ENCODE data around the gene SCAI. TPM values are rescaled to one million over a fixed set of nuclear protein-coding genes. Genes with fewer than 3 reads are reported as not detected.
"Not testable (repeated sequence)": the region's sequence is repeated elsewhere in the genome, so short reads cannot be mapped to it uniquely, and the experiment has no call there.

SCAI gene
- total and polyA plus RNA-seq, 3 donors from 2014 or later: 4.7 to 14.5 (median 12.8) TPM

- H3K36me3 ChIP-seq (ENCODE audit: low read depth, missing control alignments): no peaks in the 10 kb centered on the region
- H3K27ac ChIP-seq: no peak overlapping the region
- no peak overlapping the region for H3K4me3 ChIP-seq
- intact Hi-C loops (cut with DNase I; ENCODE audit: low total_unique reads): no loop called here
- 91 to 97% methylated on average over 3 of the region's 3 CpGs for WGBS, 2 donors
- H3K9me3 ChIP-seq: no peaks in the 10 kb centered on the region
- TF ChIP-seq CTCF (IDR thresholded peaks at IDR 0.05): no peak
- no peak for DNase-seq
- no peaks in the 10 kb centered on the region for H3K4me1 ChIP-seq
- no peaks in the 10 kb centered on the region for H3K27me3 ChIP-seq
These were observed 100.2 kb downstream of the SCAI start for GRCh38 chr9:125043148-125043547.

GRCh38 chr9:125038166-125038565 lies 105.2 kb downstream of the SCAI start:
- no peak for TF ChIP-seq POLR2A (IDR thresholded peaks at IDR 0.05)
- no peak for TF ChIP-seq CTCF (IDR thresholded peaks at IDR 0.05)
- Histone ChIP-seq H3K27ac (no peak overlapping the region), H3K4me3 (no peak overlapping the region), H3K36me3 (ENCODE audit: low read depth, missing control alignments) (no peaks in the 10 kb centered on the region), H3K27me3 (no peaks in the 10 kb centered on the region), H3K4me1 (no peaks in the 10 kb centered on the region), H3K9me3 (no peaks in the 10 kb centered on the region)
- intact Hi-C loops (cut with DNase I; ENCODE audit: low total_unique reads): no loop called here
- no peak for DNase-seq
- 57 to 70% methylated on average over 2 of the region's 2 CpGs for WGBS, 2 donors

- H3K4me3 ChIP-seq: no peak overlapping the region
- no peaks in the 10 kb centered on the region for H3K9me3 ChIP-seq
- H3K27ac ChIP-seq: no peak overlapping the region
- intact Hi-C loops (cut with DNase I; ENCODE audit: low total_unique reads): no loop called here
- no peaks in the 10 kb centered on the region for H3K36me3 ChIP-seq (ENCODE audit: low read depth, missing control alignments)
- TF ChIP-seq CTCF (IDR thresholded peaks at IDR 0.05): no peak
- no peak for DNase-seq
- H3K27me3 ChIP-seq: no peaks in the 10 kb centered on the region
- no peaks in the 10 kb centered on the region for H3K4me1 ChIP-seq
- 93 to 94% methylated on average over 3 of the region's 3 CpGs for WGBS, 2 donors
These were observed 115.3 kb downstream of the SCAI start for GRCh38 chr9:125028041-125028440.

GRCh38 chr9:125024917-125025316 lies 118.4 kb downstream of the SCAI start:
- no peaks in the 10 kb centered on the region for H3K9me3 ChIP-seq
- WGBS, 2 donors: 67 to 71% methylated on average over 1 of the region's 1 CpG
- H3K4me1 ChIP-seq: no peaks in the 10 kb centered on the region
- H3K4me3 ChIP-seq: no peak overlapping the region
- intact Hi-C loops (cut with DNase I; ENCODE audit: low total_unique reads): no loop called here
- no peak for DNase-seq
- no peaks in the 10 kb centered on the region for H3K27me3 ChIP-seq
- no peak overlapping the region for H3K27ac ChIP-seq
- TF ChIP-seq CTCF (IDR thresholded peaks at IDR 0.05) (no peak), POLR2A (IDR thresholded peaks at IDR 0.05) (no peak)
- H3K36me3 ChIP-seq (ENCODE audit: low read depth, missing control alignments): no peaks in the 10 kb centered on the region

GRCh38 chr9:125021069-125021468 lies 122.3 kb downstream of the SCAI start:
- H3K4me1 ChIP-seq: no peaks in the 10 kb centered on the region
- no peak for DNase-seq
- intact Hi-C loops (cut with DNase I; ENCODE audit: low total_unique reads): no loop called here
- no peak overlapping the region for H3K27ac ChIP-seq
- 95 to 96% methylated on average over 4 of the region's 4 CpGs for WGBS, 2 donors
- no peaks in the 10 kb centered on the region for H3K27me3 ChIP-seq
- H3K36me3 ChIP-seq (ENCODE audit: low read depth, missing control alignments): no peaks in the 10 kb centered on the region
- no peak overlapping the region for H3K4me3 ChIP-seq
- no peaks in the 10 kb centered on the region for H3K9me3 ChIP-seq
- TF ChIP-seq CTCF (IDR thresholded peaks at IDR 0.05): no peak
- no peak for TF ChIP-seq POLR2A (IDR thresholded peaks at IDR 0.05)

GRCh38 chr9:125015655-125016054 lies 127.7 kb downstream of the SCAI start:
- WGBS, 2 donors: 95 to 100% methylated on average over 2 to 5 of the region's 5 CpGs
- H3K9me3 ChIP-seq; H3K36me3 ChIP-seq (ENCODE audit: low read depth, missing control alignments); H3K27me3 ChIP-seq; H3K27ac ChIP-seq; H3K4me1 ChIP-seq; DNase-seq; intact Hi-C loops (cut with DNase I; ENCODE audit: low total_unique reads); H3K4me3 ChIP-seq: not testable (repeated sequence)

GRCh38 chr9:125012013-125012412 lies 131.3 kb downstream of the SCAI start:
- H3K9me3 ChIP-seq; H3K27me3 ChIP-seq; H3K36me3 ChIP-seq (ENCODE audit: low read depth, missing control alignments); H3K4me1 ChIP-seq; intact Hi-C loops (cut with DNase I; ENCODE audit: low total_unique reads); H3K27ac ChIP-seq; DNase-seq; H3K4me3 ChIP-seq: not testable (repeated sequence)
- 93% methylated on average over 3 to 4 of the region's 4 CpGs for WGBS, 2 donors
